Esophagus muscularis mucosa (tissue), 4 donors: ENCODE data around the gene NFAT5. TPM values are rescaled to one million over a fixed set of nuclear protein-coding genes. Genes with fewer than 3 reads are reported as not detected.

Source experiments
- DNase-seq: peaks from one replicate; pipeline ENCODE4 v3.0.0-alpha.2; 2017; ENCODE audit errors: extremely low spot score
- H3K27ac ChIP-seq, 4 donors: fragments of 200-600 bp; sonication (generic); replicated peaks in 1 of 4; 1 replicate in 3 of 4; 2 replicates in 1 of 4; pipeline ENCODE4 v1.5.1; 2016 to 2019; ENCODE audit warnings: mild to moderate bottlenecking in 1 of 4
- H3K27me3 ChIP-seq, 4 donors: fragments of 200-600 bp; sonication (generic); one replicate each; pipeline versions ENCODE4 v1.5.1 to v1.6.0; 2016 to 2019
- H3K36me3 ChIP-seq, 4 donors: fragments of 200-600 bp; sonication (generic); one replicate each; pipeline ENCODE4 v1.5.1; 2016 to 2019
- H3K4me1 ChIP-seq, 4 donors: fragments of 200-600 bp; sonication (generic); one replicate each; pipeline ENCODE4 v1.5.1; 2016 to 2019
- H3K4me3 ChIP-seq, 4 donors: fragments of 200-600 bp; sonication (generic); 1 replicate in 2 of 4; 2 replicates in 2 of 4; pipeline ENCODE4 v1.5.1; 2016 to 2019; ENCODE audit warnings: mild to moderate bottlenecking in 4 of 4, moderate library complexity in 1 of 4
- H3K9me3 ChIP-seq, 4 donors: fragments of 200-600 bp; sonication (generic); 1 replicate in 3 of 4; 2 replicates in 1 of 4; pipeline ENCODE4 v1.5.1; 2016 to 2019
- EP300 ChIP-seq: sonication (generic); formaldehyde crosslinking; IDR thresholded peaks from one replicate; pipeline ENCODE4 v1.6.1; 2017; ENCODE audit warnings: antibody characterized with exemption
- POLR2A ChIP-seq: fragments of 450-650 bp; IDR thresholded peaks from one replicate; pipeline ENCODE4 v1.6.1; 2017; ENCODE audit warnings: antibody characterized with exemption, moderate library complexity, mild to moderate bottlenecking, low read depth
- POLR2AphosphoS5 ChIP-seq, 2 donors: sonication (generic); formaldehyde crosslinking; IDR thresholded peaks; one replicate each; pipeline ENCODE4 v1.6.1; 2017; ENCODE audit warnings: antibody characterized with exemption in 2 of 2
- WGBS: methylation state at CpG from one replicate; pipeline ENCODE4 v1.1.5; 2018; 5-methylcytosine and 5-hydroxymethylcytosine counted together
- intact Hi-C: fragments of 100-400 bp; cut with DNase I; formaldehyde crosslinking; loops from one replicate; pipeline ENCODE4 v1.15.1; 2023
- total RNA-seq, 4 donors: library from RNA; depleted of rRNA; stranded (reverse); fragments of >200 nt; gene quantifications; one replicate each; pipeline versions ENCODE4 v1.1.0 to v1.2.1, GENCODE V29; 2016
- TF ChIP-seq, protein P1 (sequence below), 3 experiments: fragments of 200-600 bp in 2 of 3; fragments of 450-650 bp in 1 of 3; sonication (generic) in 2 of 3; IDR thresholded peaks; one replicate each; pipeline ENCODE4 v1.5.1; 2017 to 2019; ENCODE audit warnings: antibody characterized with exemption in 3 of 3, mild to moderate bottlenecking in 2 of 3, moderate library complexity in 1 of 3

NFAT5 gene
- total RNA-seq, 4 donors from 2014 or later, result 47.1 to 68.4 (median 59.6) TPM

- Histone ChIP-seq H3K36me3 (peaks cover 29 to 81% (median 36%) of the 10 kb centered on the region in 4 donors), H3K27ac (no peak overlapping the region), H3K4me1 (no peaks in the 10 kb centered on the region), H3K4me3 (no peak overlapping the region), H3K27me3 (no peaks in the 10 kb centered on the region), H3K9me3 (no peaks in the 10 kb centered on the region)
- intact Hi-C loops, result no loop called here
- 89% methylated on average over 3 of the region's 3 CpGs for WGBS
- TF ChIP-seq POLR2AphosphoS5 (IDR thresholded peaks at IDR 0.05), result no peak
- TF ChIP-seq, protein P1, sequence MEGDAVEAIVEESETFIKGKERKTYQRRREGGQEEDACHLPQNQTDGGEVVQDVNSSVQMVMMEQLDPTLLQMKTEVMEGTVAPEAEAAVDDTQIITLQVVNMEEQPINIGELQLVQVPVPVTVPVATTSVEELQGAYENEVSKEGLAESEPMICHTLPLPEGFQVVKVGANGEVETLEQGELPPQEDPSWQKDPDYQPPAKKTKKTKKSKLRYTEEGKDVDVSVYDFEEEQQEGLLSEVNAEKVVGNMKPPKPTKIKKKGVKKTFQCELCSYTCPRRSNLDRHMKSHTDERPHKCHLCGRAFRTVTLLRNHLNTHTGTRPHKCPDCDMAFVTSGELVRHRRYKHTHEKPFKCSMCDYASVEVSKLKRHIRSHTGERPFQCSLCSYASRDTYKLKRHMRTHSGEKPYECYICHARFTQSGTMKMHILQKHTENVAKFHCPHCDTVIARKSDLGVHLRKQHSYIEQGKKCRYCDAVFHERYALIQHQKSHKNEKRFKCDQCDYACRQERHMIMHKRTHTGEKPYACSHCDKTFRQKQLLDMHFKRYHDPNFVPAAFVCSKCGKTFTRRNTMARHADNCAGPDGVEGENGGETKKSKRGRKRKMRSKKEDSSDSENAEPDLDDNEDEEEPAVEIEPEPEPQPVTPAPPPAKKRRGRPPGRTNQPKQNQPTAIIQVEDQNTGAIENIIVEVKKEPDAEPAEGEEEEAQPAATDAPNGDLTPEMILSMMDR (IDR thresholded peaks at IDR 0.05), result no peak
- no peak for TF ChIP-seq EP300
- TF ChIP-seq POLR2A, result no peak
- DNase-seq, result no peak
Measured at GRCh38 chr16:69698404-69698803, 132.6 kb downstream of the NFAT5 start.

- peaks cover 16 to 73% (median 29%) of the 10 kb centered on the region in 4 donors for H3K36me3 ChIP-seq
- intact Hi-C loops, result no loop called here
- no peaks in the 10 kb centered on the region for H3K4me1 ChIP-seq
- H3K27me3 ChIP-seq, result no peaks in the 10 kb centered on the region
- H3K9me3 ChIP-seq, result no peaks in the 10 kb centered on the region
- no peak for DNase-seq
- H3K27ac ChIP-seq, result no peak overlapping the region
- WGBS, result 87% methylated on average over 1 of the region's 1 CpG
- H3K4me3 ChIP-seq, result no peak overlapping the region
- TF ChIP-seq EP300 (no peak), POLR2A (no peak), POLR2AphosphoS5 (IDR thresholded peaks at IDR 0.05) (no peak)
- TF ChIP-seq, protein P1 (IDR thresholded peaks at IDR 0.05), result no peak
Measured at GRCh38 chr16:69699915-69700314, 134.1 kb downstream of the NFAT5 start.

DNA sequence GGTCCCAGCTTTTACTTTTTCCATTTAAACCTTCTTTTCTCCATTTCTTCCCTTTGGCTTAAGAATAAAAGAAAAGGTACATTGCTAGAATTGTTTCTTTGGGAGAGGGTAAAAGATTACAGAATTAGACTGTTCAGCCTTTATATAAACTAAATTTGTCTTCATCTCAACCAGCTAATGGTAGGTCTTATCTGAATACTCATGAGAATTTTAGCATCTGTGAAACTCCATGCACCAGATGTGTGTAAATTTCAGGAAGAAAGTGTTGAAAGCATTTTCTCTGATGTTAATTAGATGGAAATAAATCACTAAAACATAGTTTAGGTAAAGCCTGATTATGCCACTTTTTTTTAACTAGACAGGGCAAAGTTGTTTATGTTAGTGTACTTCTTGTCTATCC is 135.7 kb downstream of the NFAT5 start:
- H3K27me3 ChIP-seq, result no peaks in the 10 kb centered on the region
- TF ChIP-seq POLR2A (no peak), EP300 (no peak), POLR2AphosphoS5 (IDR thresholded peaks at IDR 0.05) (no peak)
- TF ChIP-seq, protein P1 (IDR thresholded peaks at IDR 0.05), result no peak
- H3K27ac ChIP-seq, result no peak overlapping the region
- peaks cover 4 to 58% (median 16%) of the 10 kb centered on the region in 4 donors for H3K36me3 ChIP-seq
- peaks cover 0 to 6% (median 6%) of the 10 kb centered on the region in 4 donors for H3K4me1 ChIP-seq
- intact Hi-C loops, result no loop called here
- no peak for DNase-seq
- H3K4me3 ChIP-seq, result no peak overlapping the region
- H3K9me3 ChIP-seq, result no peaks in the 10 kb centered on the region

GRCh38 chr16:69701866-69702265 is 136.1 kb downstream of the NFAT5 start:
- TF ChIP-seq POLR2AphosphoS5 (IDR thresholded peaks at IDR 0.05), result no peak
- TF ChIP-seq, protein P1 (IDR thresholded peaks at IDR 0.05), result no peak
- TF ChIP-seq POLR2A, result no peak
- no peak for TF ChIP-seq EP300
- intact Hi-C loops, result no loop called here
- no peak for DNase-seq
- Histone ChIP-seq H3K36me3 (peaks cover 0 to 54% (median 14%) of the 10 kb centered on the region in 4 donors), H3K4me1 (peaks cover 0 to 10% (median 10%) of the 10 kb centered on the region in 4 donors), H3K27me3 (no peaks in the 10 kb centered on the region), H3K4me3 (no peak overlapping the region), H3K9me3 (no peaks in the 10 kb centered on the region), H3K27ac (no peak overlapping the region)
- 78% methylated on average over 2 of the region's 2 CpGs for WGBS

- Histone ChIP-seq H3K9me3 (no peaks in the 10 kb centered on the region), H3K36me3 (peaks cover 0 to 56% (median 22%) of the 10 kb centered on the region in 4 donors), H3K27ac (no peak overlapping the region), H3K4me3 (no peak overlapping the region), H3K4me1 (peaks cover 0 to 10% (median 10%) of the 10 kb centered on the region in 4 donors), H3K27me3 (no peaks in the 10 kb centered on the region)
- DNase-seq, result no peak
- intact Hi-C loops, result no loop called here
- TF ChIP-seq EP300, result no peak
- TF ChIP-seq POLR2AphosphoS5 (IDR thresholded peaks at IDR 0.05), result no peak
- TF ChIP-seq POLR2A, result no peak
- TF ChIP-seq, protein P1 (IDR thresholded peaks at IDR 0.05), result no peak
- WGBS, result 85% methylated on average over 2 of the region's 2 CpGs
Measured at GRCh38 chr16:69703638-69704037, 137.9 kb downstream of the NFAT5 start.
